Subcutaneous adipose tissue (tissue), 4 donors: ENCODE results near the gene MRPL23. TPM values are rescaled to one million over a fixed set of nuclear protein-coding genes. Genes with fewer than 3 reads are reported as not detected.

Experiments
- CTCF ChIP-seq: fragments of 450-650 bp; IDR thresholded peaks from one replicate; pipeline ENCODE4 v1.5.1; 2016; ENCODE audit warnings: low read depth, mild to moderate bottlenecking, control low read depth, antibody characterized with exemption, moderate library complexity
- total RNA-seq, 4 donors: library from RNA; depleted of rRNA; stranded (reverse); fragments of >200 nt; gene quantifications; one replicate each; pipeline ENCODE4 v1.1.0, GENCODE V29; 2016

The MRPL23 gene
- 100 to 1,000 TPM; 113 to 142 (median 116) TPM for total RNA-seq

DNA sequence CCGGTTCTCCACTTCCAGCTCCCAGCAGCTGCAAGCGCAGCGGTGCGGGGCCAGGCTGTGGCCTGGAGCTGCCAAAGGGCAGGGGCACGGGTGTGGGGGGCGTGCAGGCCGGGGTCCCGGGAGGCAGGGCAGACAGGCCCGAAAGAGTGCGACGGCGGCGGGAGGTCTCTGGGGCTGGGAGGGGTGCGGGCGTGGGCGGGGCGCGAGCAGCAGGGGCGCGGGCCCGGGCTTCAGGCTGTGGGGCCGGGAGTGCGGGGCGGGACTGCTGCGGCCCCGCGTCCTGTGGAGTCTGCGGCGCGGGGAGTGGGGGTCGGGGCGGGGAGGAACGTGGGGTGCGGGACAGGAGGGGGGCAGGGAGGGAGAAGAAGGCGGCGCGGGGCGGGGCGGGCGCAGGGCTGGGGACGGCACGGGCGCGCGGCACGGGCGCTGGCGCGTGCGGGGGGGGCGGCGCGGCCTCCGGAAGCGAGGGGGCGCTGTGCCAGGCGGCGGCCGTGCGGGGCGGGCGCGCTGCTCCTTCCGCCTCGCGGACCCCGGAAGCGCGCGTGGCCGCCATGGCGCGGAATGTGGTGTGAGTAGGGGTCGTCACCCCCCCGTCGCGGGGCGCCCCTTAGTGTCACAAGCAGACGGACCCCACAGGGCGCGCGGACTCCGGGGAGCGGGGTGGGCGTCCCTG lies at the start of gene MRPL23:
Gene MRPL23, plus strand, starts transcription at position 521 of the 673 bp plus-strand sequence. Its CDS starts 31 bp downstream, at position 552.
- no peak for TF ChIP-seq CTCF

GRCh38 chr11:1899090-1899489 lies 48.0 kb upstream of the MRPL23 start:
- TF ChIP-seq CTCF, result no peak

DNA sequence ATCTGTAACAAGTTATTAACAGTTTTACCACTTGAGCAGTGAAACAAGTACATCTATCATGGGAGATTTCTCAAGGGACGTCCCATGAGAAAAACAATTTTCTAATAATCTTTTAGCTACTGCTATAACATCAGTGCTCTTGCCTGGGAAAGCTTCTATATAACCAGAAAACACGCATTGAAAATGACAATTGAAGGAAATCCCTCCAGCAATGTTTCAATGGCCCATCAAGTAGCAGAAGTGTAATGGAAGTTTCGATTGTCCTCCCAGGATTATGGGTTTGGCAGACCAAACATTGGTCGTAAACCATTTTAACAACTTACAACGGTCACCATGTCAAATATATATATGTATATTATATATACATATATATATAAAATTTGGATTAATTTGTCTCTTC lies 47.4 kb upstream of the MRPL23 start:
- TF ChIP-seq CTCF, result no peak

- TF ChIP-seq CTCF, result no peak
Measured at GRCh38 chr11:1906181-1906580, 41.0 kb upstream of the MRPL23 start.

DNA sequence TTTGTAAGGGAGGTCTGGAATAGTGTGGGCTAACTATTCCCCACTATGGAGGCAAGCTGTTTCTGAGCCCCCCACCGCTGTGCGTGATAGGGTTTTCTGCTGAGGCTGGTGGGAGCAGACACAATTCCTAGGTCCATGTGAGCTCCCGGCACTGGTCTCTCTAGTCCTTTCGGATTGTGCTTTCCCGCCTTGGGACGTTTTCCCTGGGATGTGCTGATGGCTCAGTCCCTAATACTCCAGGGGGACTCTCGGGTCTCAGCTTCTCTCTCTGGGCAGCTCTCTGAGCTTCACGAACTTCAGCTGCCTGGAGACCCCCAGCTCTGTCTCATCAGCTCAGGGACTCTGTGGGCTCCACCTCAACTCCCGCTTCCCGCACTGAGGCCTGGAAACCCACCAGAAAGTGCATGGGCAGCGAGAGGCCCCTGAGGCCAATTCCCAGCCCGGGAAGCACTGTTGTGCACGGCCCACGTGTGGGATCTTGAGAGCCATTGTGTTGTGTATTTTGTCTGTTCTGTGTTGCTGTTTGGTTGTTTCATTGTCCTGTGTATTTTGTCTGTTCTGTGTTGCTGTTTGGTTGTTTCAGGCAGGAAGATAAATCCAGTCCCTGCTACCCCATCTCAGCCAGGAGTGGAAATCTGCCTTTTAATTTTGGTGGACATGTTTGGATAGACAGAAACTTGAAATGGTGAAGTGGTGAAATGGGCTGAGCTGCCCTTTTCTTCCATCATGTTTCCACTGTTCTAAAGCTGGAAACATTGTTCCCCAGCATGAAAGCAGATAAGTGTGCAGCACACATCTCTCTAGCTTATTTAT lies 40.3 kb upstream of the MRPL23 start:
- no peak for TF ChIP-seq CTCF

DNA sequence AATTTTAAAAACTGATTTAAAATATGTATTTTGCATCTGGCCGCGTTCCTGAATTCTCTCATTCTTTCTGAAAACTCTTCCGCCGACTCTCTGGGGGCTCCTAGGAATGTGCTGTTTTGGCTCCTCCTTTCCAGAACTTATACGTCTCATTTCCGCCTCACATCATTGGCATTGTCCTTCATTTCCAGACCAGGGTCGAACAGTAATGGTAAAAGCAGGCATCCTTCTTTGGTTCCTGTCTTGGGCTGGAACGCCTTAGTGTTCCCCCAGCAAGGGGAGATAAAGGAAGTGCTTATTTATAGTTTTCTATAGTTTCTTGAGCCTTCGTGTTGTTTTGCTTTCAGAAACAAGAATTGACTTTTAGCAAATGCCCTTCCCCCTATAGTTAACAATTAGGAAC lies 38.5 kb upstream of the MRPL23 start:
- TF ChIP-seq CTCF, result no peak

GRCh38 chr11:1909524-1909923 lies 37.6 kb upstream of the MRPL23 start:
- no peak for TF ChIP-seq CTCF
